ENCODE measurements around the gene GPM6B. TPM values are rescaled to one million over a fixed set of nuclear protein-coding genes. Genes with fewer than 3 reads are reported as not detected.

GPM6B gene
- total RNA-seq, 2 donors from 2014 or later = not detected

GRCh38 chrX:13774696-13775095 lies 42.2 kb downstream of the GPM6B start:
- peaks cover 13% of the 10 kb centered on the region for H3K36me3 Mint-ChIP-seq

GRCh38 chrX:13770013-13770535 lies 46.8 kb downstream of the GPM6B start:
- no peak overlapping the region for H3K27ac Mint-ChIP-seq
- ATAC-seq (no peak), DNase-seq (ENCODE audit: low spot score) (no peak)
- H3K4me3 Mint-ChIP-seq = no peak overlapping the region
- H3K4me1 Mint-ChIP-seq (ENCODE audit: low read depth in 2 of 2) = peaks cover 12 to 16% of the 10 kb centered on the region in 2 donors
- H3K27me3 Mint-ChIP-seq = peaks cover 0 to 3% of the 10 kb centered on the region in 2 donors
- peaks cover 31% of the 10 kb centered on the region for H3K36me3 Mint-ChIP-seq
- no peaks in the 10 kb centered on the region for H3K9me3 Mint-ChIP-seq

More at GRCh38 chrX:13774696-13775095, 42.2 kb downstream of the GPM6B start:
- DNase-seq (ENCODE audit: low spot score) (no peak), ATAC-seq (no peak)
- Mint-ChIP-seq H3K9me3 (no peaks in the 10 kb centered on the region), H3K27ac (no peak overlapping the region), H3K4me1 (ENCODE audit: low read depth in 2 of 2) (peaks cover 0 to 2% of the 10 kb centered on the region in 2 donors), H3K4me3 (no peak overlapping the region), H3K27me3 (no peaks in the 10 kb centered on the region)

- Mint-ChIP-seq H3K27ac (no peak overlapping the region), H3K4me3 (no peak overlapping the region), H3K36me3 (peaks cover 24% of the 10 kb centered on the region), H3K4me1 (ENCODE audit: low read depth in 2 of 2) (peaks cover 12 to 16% of the 10 kb centered on the region in 2 donors), H3K27me3 (peaks cover 0 to 3% of the 10 kb centered on the region in 2 donors), H3K9me3 (no peaks in the 10 kb centered on the region)
- ATAC-seq (no peak), DNase-seq (ENCODE audit: low spot score) (no peak)
These were observed 48.0 kb downstream of the GPM6B start for GRCh38 chrX:13768939-13769338.

GRCh38 chrX:13764765-13765164 lies 52.1 kb downstream of the GPM6B start:
- no peak for ATAC-seq
- H3K27ac Mint-ChIP-seq = no peak overlapping the region
- H3K27me3 Mint-ChIP-seq = peaks cover 0 to 3% of the 10 kb centered on the region in 2 donors
- DNase-seq (ENCODE audit: low spot score) = no peak
- peaks cover 10 to 16% of the 10 kb centered on the region in 2 donors for H3K4me1 Mint-ChIP-seq (ENCODE audit: low read depth in 2 of 2)
- H3K9me3 Mint-ChIP-seq = no peaks in the 10 kb centered on the region
- H3K4me3 Mint-ChIP-seq = no peak overlapping the region
- H3K36me3 Mint-ChIP-seq = peaks cover 18% of the 10 kb centered on the region

GRCh38 chrX:13764281-13764680 lies 52.6 kb downstream of the GPM6B start:
- no peak overlapping the region for H3K27ac Mint-ChIP-seq
- DNase-seq (ENCODE audit: low spot score) (no peak), ATAC-seq (no peak)
- H3K27me3 Mint-ChIP-seq = peaks cover 0 to 3% of the 10 kb centered on the region in 2 donors
- no peak overlapping the region for H3K4me3 Mint-ChIP-seq
- H3K9me3 Mint-ChIP-seq = no peaks in the 10 kb centered on the region
- H3K4me1 Mint-ChIP-seq (ENCODE audit: low read depth in 2 of 2) = peaks cover 11 to 17% of the 10 kb centered on the region in 2 donors
- peaks cover 19% of the 10 kb centered on the region for H3K36me3 Mint-ChIP-seq

GRCh38 chrX:13763489-13763888 lies 53.4 kb downstream of the GPM6B start:
- Mint-ChIP-seq H3K36me3 (peaks cover 24% of the 10 kb centered on the region), H3K27me3 (peaks cover 0 to 3% of the 10 kb centered on the region in 2 donors), H3K9me3 (no peaks in the 10 kb centered on the region), H3K27ac (no peak overlapping the region), H3K4me1 (ENCODE audit: low read depth in 2 of 2) (peaks cover 15 to 22% of the 10 kb centered on the region in 2 donors), H3K4me3 (no peak overlapping the region)
- ATAC-seq = no peak
- no peak for DNase-seq (ENCODE audit: low spot score)

GRCh38 chrX:13761606-13762414 lies 55.1 kb downstream of the GPM6B start:
- H3K9me3 Mint-ChIP-seq = no peaks in the 10 kb centered on the region
- H3K4me1 Mint-ChIP-seq (ENCODE audit: low read depth in 2 of 2) = peaks cover 14 to 20% of the 10 kb centered on the region in 2 donors
- no peak overlapping the region for H3K4me3 Mint-ChIP-seq
- peaks cover 0 to 3% of the 10 kb centered on the region in 2 donors for H3K27me3 Mint-ChIP-seq
- H3K36me3 Mint-ChIP-seq = peaks cover 22% of the 10 kb centered on the region
- no peak for DNase-seq (ENCODE audit: low spot score)
- ATAC-seq = no peak
- H3K27ac Mint-ChIP-seq = no peak overlapping the region

- Mint-ChIP-seq H3K27ac (no peak overlapping the region), H3K36me3 (peaks cover 8% of the 10 kb centered on the region), H3K9me3 (no peaks in the 10 kb centered on the region)
These were observed 56.5 kb downstream of the GPM6B start for GRCh38 chrX:13760426-13760825.

GRCh38 chrX:13759152-13759718 lies 57.7 kb downstream of the GPM6B start:
- H3K36me3 Mint-ChIP-seq = peaks cover 6% of the 10 kb centered on the region
- ATAC-seq = no peak
- no peak for DNase-seq (ENCODE audit: low spot score)
- no peaks in the 10 kb centered on the region for H3K27me3 Mint-ChIP-seq
- H3K4me1 Mint-ChIP-seq (ENCODE audit: low read depth in 2 of 2) = peaks cover 6 to 14% of the 10 kb centered on the region in 2 donors
- H3K9me3 Mint-ChIP-seq = no peaks in the 10 kb centered on the region
- H3K27ac Mint-ChIP-seq = peak overlapping the region in 1 of 2 donors; percentile 40
- no peak overlapping the region for H3K4me3 Mint-ChIP-seq

More at GRCh38 chrX:13760426-13760825, 56.5 kb downstream of the GPM6B start:
- ATAC-seq = no peak
- Mint-ChIP-seq H3K27me3 (no peaks in the 10 kb centered on the region), H3K4me3 (no peak overlapping the region), H3K4me1 (ENCODE audit: low read depth in 2 of 2) (peaks cover 6 to 7% of the 10 kb centered on the region in 2 donors)
- no peak for DNase-seq (ENCODE audit: low spot score)

- no peaks in the 10 kb centered on the region for H3K9me3 Mint-ChIP-seq
- H3K27ac Mint-ChIP-seq = no peak overlapping the region
- peaks cover 0 to 5% of the 10 kb centered on the region in 2 donors for H3K27me3 Mint-ChIP-seq
- DNase-seq (ENCODE audit: low spot score) = no peak
- no peak for ATAC-seq
- H3K4me3 Mint-ChIP-seq = no peak overlapping the region
- H3K4me1 Mint-ChIP-seq (ENCODE audit: low read depth in 2 of 2) = peaks cover 16 to 22% of the 10 kb centered on the region in 2 donors
- peaks cover 14% of the 10 kb centered on the region for H3K36me3 Mint-ChIP-seq
These were observed 60.5 kb downstream of the GPM6B start for GRCh38 chrX:13756381-13756780.

GRCh38 chrX:13755254-13755653 lies 61.6 kb downstream of the GPM6B start:
- H3K9me3 Mint-ChIP-seq = no peaks in the 10 kb centered on the region
- no peak overlapping the region for H3K4me3 Mint-ChIP-seq
- H3K27me3 Mint-ChIP-seq = peaks cover 0 to 5% of the 10 kb centered on the region in 2 donors
- peaks cover 17% of the 10 kb centered on the region for H3K36me3 Mint-ChIP-seq
- H3K4me1 Mint-ChIP-seq (ENCODE audit: low read depth in 2 of 2) = peaks cover 23 to 30% of the 10 kb centered on the region in 2 donors
- peak overlapping the region; percentile 39 to 70 for H3K27ac Mint-ChIP-seq
- ATAC-seq = peak; percentile 64 to 78
- no peak for DNase-seq (ENCODE audit: low spot score)

GRCh38 chrX:13754765-13755164 lies 62.1 kb downstream of the GPM6B start:
- peak; percentile 59 to 65 for ATAC-seq
- Mint-ChIP-seq H3K27me3 (peaks cover 0 to 5% of the 10 kb centered on the region in 2 donors), H3K9me3 (no peaks in the 10 kb centered on the region), H3K36me3 (peaks cover 21% of the 10 kb centered on the region), H3K4me1 (ENCODE audit: low read depth in 2 of 2) (peaks cover 26 to 34% of the 10 kb centered on the region in 2 donors), H3K4me3 (no peak overlapping the region), H3K27ac (peak overlapping the region; percentile 39 to 70)
- DNase-seq (ENCODE audit: low spot score) = no peak

- Mint-ChIP-seq H3K27ac (peak overlapping the region; percentile 56 to 78), H3K36me3 (peaks cover 15% of the 10 kb centered on the region), H3K4me1 (ENCODE audit: low read depth in 2 of 2) (peaks cover 25 to 29% of the 10 kb centered on the region in 2 donors), H3K9me3 (no peaks in the 10 kb centered on the region), H3K27me3 (peaks cover 0 to 5% of the 10 kb centered on the region in 2 donors), H3K4me3 (peak overlapping the region; percentile 48)
- DNase-seq (ENCODE audit: low spot score) (no peak), ATAC-seq (no peak)
These were observed 64.2 kb downstream of the GPM6B start for GRCh38 chrX:13752646-13753045.

- Mint-ChIP-seq H3K9me3 (no peaks in the 10 kb centered on the region), H3K36me3 (peaks cover 16% of the 10 kb centered on the region), H3K4me1 (ENCODE audit: low read depth in 2 of 2) (peaks cover 30 to 34% of the 10 kb centered on the region in 2 donors), H3K27me3 (peaks cover 0 to 5% of the 10 kb centered on the region in 2 donors), H3K4me3 (peak overlapping the region; percentile 25), H3K27ac (peak overlapping the region in 1 of 2 donors; percentile 78)
- no peak for ATAC-seq
- DNase-seq (ENCODE audit: low spot score) = no peak
These were observed 64.8 kb downstream of the GPM6B start for GRCh38 chrX:13752141-13752540.

Data from natural killer cell treated with Interleukin-12 subunit alpha and Interleukin-12 subunit beta and Interleukin-15 and Interleukin-18, amount 100 ng/mL, for 72 hours (primary cell).